Progenitor cell of endocrine pancreas (in vitro differentiated cells): Measurements from ENCODE around the gene AGBL2. TPM values are rescaled to one million over a fixed set of nuclear protein-coding genes. Genes with fewer than 3 reads are reported as not detected.
A peak's percentile ranks its signal among the peaks of the same experiment; 100 is the strongest.

Experiments used
- DNase-seq: peaks from one replicate; pipeline ENCODE4 v3.0.0; 2021; ENCODE audit warnings: low spot score; ENCODE audit not compliant: unreplicated experiment
- H3K27ac Mint-ChIP-seq: 2 replicates; pipeline ENCODE4 v1.8.0; 2021; ENCODE audit warnings: mild to moderate bottlenecking, moderate library complexity, mixed read lengths
- H3K27me3 Mint-ChIP-seq: 2 replicates; pipeline ENCODE4 v1.8.0; 2021; ENCODE audit warnings: mixed read lengths
- H3K36me3 Mint-ChIP-seq: 2 replicates; pipeline ENCODE4 v1.8.0; 2022; ENCODE audit warnings: mixed read lengths; ENCODE audit not compliant: insufficient read depth
- H3K4me1 Mint-ChIP-seq: 2 replicates; pipeline ENCODE4 v1.8.0; 2021; ENCODE audit warnings: low read depth, mixed read lengths
- H3K4me3 Mint-ChIP-seq: 2 replicates; pipeline ENCODE4 v1.8.0; 2021; ENCODE audit warnings: low read depth, mild to moderate bottlenecking, moderate library complexity, mixed read lengths
- H3K9me3 Mint-ChIP-seq: 2 replicates; pipeline ENCODE4 v1.8.0; 2021; ENCODE audit warnings: low read depth, mixed read lengths
- CTCF ChIP-seq: fragments of 200-600 bp; sonication (generic); IDR thresholded peaks from one replicate; pipeline ENCODE4 v1.5.0; 2021; ENCODE audit warnings: antibody characterized with exemption, mild to moderate bottlenecking; ENCODE audit not compliant: unreplicated experiment
- total RNA-seq: library from RNA; stranded (reverse); gene quantifications from 2 replicates; pipeline ENCODE4 v1.2.1, GENCODE V29; 2021

AGBL2 gene
- total RNA-seq, 1 donor from 2014 or later, result 8.2 TPM

- Mint-ChIP-seq H3K27me3 (no peaks in the 10 kb centered on the region), H3K9me3 (no peaks in the 10 kb centered on the region), H3K27ac (no peak overlapping the region), H3K4me1 (no peaks in the 10 kb centered on the region), H3K4me3 (no peak overlapping the region), H3K36me3 (peaks cover 22% of the 10 kb centered on the region)
- no peak for DNase-seq
- no peak for TF ChIP-seq CTCF
Measured at GRCh38 chr11:47626234-47626633, 88.9 kb downstream of the AGBL2 start.

GRCh38 chr11:47620836-47621378 lies 94.3 kb downstream of the AGBL2 start:
- peaks cover 12% of the 10 kb centered on the region for H3K36me3 Mint-ChIP-seq

GRCh38 chr11:47617417-47617809 lies 97.8 kb downstream of the AGBL2 start:
- no peak for DNase-seq
- TF ChIP-seq CTCF, result no peak
- Mint-ChIP-seq H3K27ac (no peak overlapping the region), H3K36me3 (peaks cover 6% of the 10 kb centered on the region), H3K4me3 (no peak overlapping the region), H3K27me3 (no peaks in the 10 kb centered on the region), H3K9me3 (no peaks in the 10 kb centered on the region), H3K4me1 (no peaks in the 10 kb centered on the region)

More at GRCh38 chr11:47620836-47621378, 94.3 kb downstream of the AGBL2 start:
- no peaks in the 10 kb centered on the region for H3K4me1 Mint-ChIP-seq
- H3K4me3 Mint-ChIP-seq, result no peak overlapping the region
- no peak for DNase-seq
- no peaks in the 10 kb centered on the region for H3K27me3 Mint-ChIP-seq
- H3K27ac Mint-ChIP-seq, result peak overlapping the region; percentile 21
- no peak for TF ChIP-seq CTCF
- no peaks in the 10 kb centered on the region for H3K9me3 Mint-ChIP-seq

GRCh38 chr11:47616726-47617416 lies 98.3 kb downstream of the AGBL2 start:
- Mint-ChIP-seq H3K27me3 (no peaks in the 10 kb centered on the region), H3K27ac (no peak overlapping the region), H3K9me3 (no peaks in the 10 kb centered on the region), H3K4me1 (no peaks in the 10 kb centered on the region), H3K4me3 (no peak overlapping the region), H3K36me3 (peaks cover 6% of the 10 kb centered on the region)
- TF ChIP-seq CTCF, result peak; percentile 62
- no peak for DNase-seq

GRCh38 chr11:47615249-47615648 lies 99.9 kb downstream of the AGBL2 start:
- H3K27me3 Mint-ChIP-seq, result no peaks in the 10 kb centered on the region
- peaks cover 5% of the 10 kb centered on the region for H3K36me3 Mint-ChIP-seq
- no peaks in the 10 kb centered on the region for H3K4me1 Mint-ChIP-seq
- H3K27ac Mint-ChIP-seq, result no peak overlapping the region
- TF ChIP-seq CTCF, result no peak
- no peak for DNase-seq
- no peak overlapping the region for H3K4me3 Mint-ChIP-seq
- no peaks in the 10 kb centered on the region for H3K9me3 Mint-ChIP-seq
